Measurements from ENCODE around the gene CTF1. TPM values are rescaled to one million over a fixed set of nuclear protein-coding genes. Genes with fewer than 3 reads are reported as not detected.

CTF1 gene
- total RNA-seq, 4 donors from 2014 or later: 2.2 to 5.9 (median 3.1) TPM

GRCh38 chr16:30921748-30922419 lies 25.5 kb downstream of the CTF1 start:
- H3K4me3 ChIP-seq: peak overlapping the region; percentile 44 to 93 (median 62)
- peaks cover 0 to 27% (median 4%) of the 10 kb centered on the region in 4 donors for H3K4me1 ChIP-seq
- peak; percentile 73 to 90 for DNase-seq (ENCODE audit: low spot score in 2 of 2)
- TF ChIP-seq EP300 (IDR thresholded peaks at IDR 0.05) (no peak), CTCF (IDR thresholded peaks at IDR 0.05) (peak; percentile 78 to 93 (median 81)), POLR2A (IDR thresholded peaks at IDR 0.05) (peak in 1 of 2 donors; percentile 16)
- peak overlapping the region; percentile 64 to 98 (median 75) for H3K27ac ChIP-seq
- peaks cover 0 to 17% (median 0%) of the 10 kb centered on the region in 3 donors for H3K36me3 ChIP-seq
- H3K27me3 ChIP-seq: no peaks in the 10 kb centered on the region
- WGBS, 2 donors: 0% methylated on average over 35 to 37 of the region's 37 CpGs
- H3K9me3 ChIP-seq: no peaks in the 10 kb centered on the region

GRCh38 chr16:30922420-30922959 lies 26.1 kb downstream of the CTF1 start:
- Histone ChIP-seq H3K36me3 (peaks cover 0 to 23% (median 0%) of the 10 kb centered on the region in 3 donors), H3K4me1 (peaks cover 0 to 31% (median 4%) of the 10 kb centered on the region in 4 donors), H3K4me3 (peak overlapping the region; percentile 56 to 93 (median 81)), H3K27me3 (no peaks in the 10 kb centered on the region), H3K9me3 (no peaks in the 10 kb centered on the region), H3K27ac (peak overlapping the region; percentile 90 to 98 (median 98))
- peak; percentile 99 for DNase-seq (ENCODE audit: low spot score in 2 of 2)
- peak; percentile 72 to 87 for TF ChIP-seq EP300 (IDR thresholded peaks at IDR 0.05)
- TF ChIP-seq CTCF (IDR thresholded peaks at IDR 0.05): no peak
- 1% methylated on average over 33 to 42 of the region's 42 CpGs for WGBS, 2 donors

GRCh38 chr16:30922960-30923535 lies 26.6 kb downstream of the CTF1 start:
- peak overlapping the region; percentile 90 to 98 (median 98) for H3K27ac ChIP-seq
- TF ChIP-seq POLR2A (IDR thresholded peaks at IDR 0.05) (peak in 1 of 2 donors; percentile 22), CTCF (IDR thresholded peaks at IDR 0.05) (peak in 1 of 5 experiments; percentile 23), EP300 (IDR thresholded peaks at IDR 0.05) (peak in 1 of 2 donors; percentile 91)
- H3K9me3 ChIP-seq: no peaks in the 10 kb centered on the region
- H3K4me1 ChIP-seq: peaks cover 0 to 35% (median 4%) of the 10 kb centered on the region in 4 donors
- no peaks in the 10 kb centered on the region for H3K27me3 ChIP-seq
- peaks cover 0 to 29% (median 0%) of the 10 kb centered on the region in 3 donors for H3K36me3 ChIP-seq
- DNase-seq (ENCODE audit: low spot score in 2 of 2): peak; percentile 99
- WGBS, 2 donors: 0 to 1% methylated on average over 32 to 33 of the region's 33 CpGs
- H3K4me3 ChIP-seq: peak overlapping the region; percentile 56 to 93 (median 81)

- 1 to 2% methylated on average over 22 to 26 of the region's 31 CpGs for WGBS, 2 donors
- peaks cover 0 to 35% (median 4%) of the 10 kb centered on the region in 4 donors for H3K4me1 ChIP-seq
- peak in 1 of 2 donors; percentile 36 for DNase-seq (ENCODE audit: low spot score in 2 of 2)
- peak within 1 kb of the TSS; percentile 90 to 98 (median 98) for H3K27ac ChIP-seq
- peak within 1 kb of the TSS; percentile 56 to 93 (median 81) for H3K4me3 ChIP-seq
- TF ChIP-seq CTCF (IDR thresholded peaks at IDR 0.05) (no peak), EP300 (IDR thresholded peaks at IDR 0.05) (no peak), POLR2A (IDR thresholded peaks at IDR 0.05) (no peak)
- no peaks in the 10 kb centered on the region for H3K27me3 ChIP-seq
- H3K36me3 ChIP-seq: peaks cover 0 to 35% (median 0%) of the 10 kb centered on the region in 3 donors
- H3K9me3 ChIP-seq: no peaks in the 10 kb centered on the region
Measured at GRCh38 chr16:30923554-30924075, 27.2 kb downstream of the CTF1 start, which contains the start of gene FBXL19. FBXL19 (plus strand) TSS chr16:30923572; CDS start chr16:30925755, 2,183 bp downstream.

Data from tibial nerve (tissue), 4 donors.